GM21381 (cell line): Measurements from ENCODE around the gene TROAP.
"Not testable (repeated sequence)": the region's sequence is repeated elsewhere in the genome, so short reads cannot be mapped to it uniquely, and the experiment has no call there.

Source experiments
- ATAC-seq: cut with Tn5 transposase; IDR thresholded peaks from one replicate; pipeline ENCODE4 v1.9.1; 2021; ENCODE audit warnings: mild to moderate bottlenecking, moderate library complexity; ENCODE audit not compliant: unreplicated experiment

Gene TROAP

GRCh38 chr12:49294086-49294803, 28.8 kb upstream of the TROAP start:
- no peak for ATAC-seq

GRCh38 chr12:49294804-49295081, 28.3 kb upstream of the TROAP start:
- no peak for ATAC-seq

- ATAC-seq = no peak
Measured at GRCh38 chr12:49295082-49295936, 27.7 kb upstream of the TROAP start, which contains the start of gene PRPH. Gene PRPH (plus strand): TSS chr12:49295147. CDS start chr12:49295201, 54 bp downstream.

GRCh38 chr12:49296034-49296835, 26.8 kb upstream of the TROAP start:
- ATAC-seq = no peak

GRCh38 chr12:49296836-49297694, 26.0 kb upstream of the TROAP start:
- no peak for ATAC-seq

- no peak for ATAC-seq
Measured at GRCh38 chr12:49297695-49298060, 25.4 kb upstream of the TROAP start.

- ATAC-seq = no peak
Measured at GRCh38 chr12:49298160-49298559, 24.9 kb upstream of the TROAP start.

- no peak for ATAC-seq
Measured at GRCh38 chr12:49301760-49302159, 21.3 kb upstream of the TROAP start.

GRCh38 chr12:49304161-49304560, 18.9 kb upstream of the TROAP start:
- ATAC-seq = no peak

GRCh38 chr12:49305762-49306510, 17.1 kb upstream of the TROAP start:
- no peak for ATAC-seq

GRCh38 chr12:49309386-49309785, 13.7 kb upstream of the TROAP start:
- no peak for ATAC-seq

GRCh38 chr12:49310451-49311000, 12.5 kb upstream of the TROAP start:
- ATAC-seq = not testable (repeated sequence)

GRCh38 chr12:49314811-49315210, 8.2 kb upstream of the TROAP start:
- ATAC-seq = no peak

GRCh38 chr12:49317118-49317517, 5.9 kb upstream of the TROAP start:
- ATAC-seq = not testable (repeated sequence)

- not testable (repeated sequence) for ATAC-seq
Measured at GRCh38 chr12:49320411-49321103, 2.5 kb upstream of the TROAP start.

GRCh38 chr12:49322367-49322707, 718 bp upstream of the TROAP start:
- ATAC-seq = no peak

GRCh38 chr12:49323524-49324097, 556 bp downstream of the TROAP start:
- no peak for ATAC-seq

- ATAC-seq = no peak
Measured at GRCh38 chr12:49325606-49326005, 2.6 kb downstream of the TROAP start.

- no peak for ATAC-seq
Measured at GRCh38 chr12:49327368-49327767, 4.3 kb downstream of the TROAP start.
